GM18519 (cell line): ENCODE results near the gene ZNF606.

Experiments used
- ATAC-seq: cut with Tn5 transposase; IDR thresholded peaks from one replicate; pipeline ENCODE4 v1.9.1; 2021; ENCODE audit warnings: mild to moderate bottlenecking, moderate library complexity; ENCODE audit not compliant: unreplicated experiment, low FRiP score

ZNF606 gene

DNA sequence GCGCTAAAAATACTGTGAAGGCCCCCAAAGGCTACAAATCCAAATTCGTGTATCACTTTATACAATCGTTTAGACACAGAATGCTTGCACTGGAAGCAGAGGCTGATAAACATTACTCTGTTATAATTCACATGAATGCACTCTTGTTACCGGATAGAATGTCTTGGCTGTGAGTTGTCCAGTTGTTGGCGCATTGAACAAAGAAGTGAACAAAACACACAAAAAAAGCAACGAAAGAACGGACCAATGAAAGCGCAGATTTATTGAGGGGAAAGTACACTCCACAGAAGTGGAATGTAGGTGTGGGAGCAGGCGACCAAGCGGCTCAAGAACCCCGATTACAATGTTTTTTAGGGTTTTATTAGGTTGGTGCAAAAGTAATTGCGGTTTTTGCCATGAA is 66.9 kb downstream of the ZNF606 start:
- no peak for ATAC-seq

DNA sequence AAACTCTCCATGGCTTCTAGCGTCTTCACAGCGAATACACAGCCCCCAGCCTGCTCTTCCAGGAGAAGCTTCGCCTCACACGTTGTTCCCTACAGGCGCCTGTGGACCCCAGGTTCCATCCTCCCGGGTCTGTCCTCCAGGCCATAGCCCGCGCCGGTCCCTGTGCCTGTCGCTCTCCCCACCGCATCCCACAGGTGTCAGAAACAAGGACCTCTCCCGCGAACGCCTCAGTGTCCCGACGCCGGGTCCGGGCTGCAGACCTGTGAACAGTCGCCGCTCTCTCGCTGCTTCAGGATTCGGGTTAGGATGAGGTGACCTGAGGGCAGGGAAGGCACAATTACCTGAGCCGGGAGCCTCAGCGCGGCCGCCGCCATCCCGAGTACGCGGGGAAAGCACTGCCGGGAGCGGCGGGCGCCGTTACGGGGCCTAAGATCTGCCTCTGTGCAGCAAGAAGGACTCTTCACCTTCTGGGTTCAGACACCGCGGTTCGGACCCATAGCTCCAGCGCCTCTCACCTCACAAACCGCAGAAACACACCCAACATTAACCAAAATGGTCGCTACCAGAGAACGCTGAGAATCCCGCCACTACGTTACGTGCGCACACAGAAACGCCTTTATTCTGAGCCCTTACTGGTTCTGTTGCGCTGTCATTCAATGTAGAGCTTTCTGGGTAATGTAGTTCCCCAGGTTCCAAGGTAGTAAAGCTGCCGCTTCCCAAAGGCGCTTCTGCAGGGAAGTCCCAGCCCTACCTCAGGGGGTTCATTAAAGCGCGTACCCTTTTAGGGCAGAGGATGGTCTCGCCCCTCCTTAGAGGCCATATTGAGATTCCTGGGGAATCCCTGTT is 67.6 kb downstream of the ZNF606 start, which contains the start of gene ZNF418:
Gene ZNF418 (minus strand): TSS at position 583 of the 846 bp plus-strand sequence. CDS start 1,580 bp downstream, outside the sequence.
- no peak for ATAC-seq

DNA sequence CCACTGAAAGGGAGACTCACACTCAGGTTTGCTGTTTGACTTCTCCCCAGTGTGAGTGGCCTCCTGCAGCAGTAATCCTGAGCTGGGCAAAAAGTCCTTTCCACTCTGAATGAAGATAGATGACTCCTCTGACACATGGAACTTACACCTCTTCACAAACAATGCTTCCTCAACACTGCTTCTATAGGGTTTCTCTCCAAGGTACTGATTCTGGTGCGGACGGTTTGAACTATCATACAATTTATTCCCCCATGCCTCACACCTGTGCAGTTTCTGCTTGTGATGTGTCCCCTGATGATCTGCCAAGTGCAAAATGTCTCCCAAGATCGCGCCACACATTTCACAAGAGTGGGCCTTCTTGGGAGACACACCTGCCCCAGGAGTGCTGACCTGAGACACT is 75.0 kb downstream of the ZNF606 start:
- ATAC-seq: no peak
